ENCODE data around the gene SLC38A5.

Gene SLC38A5

DNA sequence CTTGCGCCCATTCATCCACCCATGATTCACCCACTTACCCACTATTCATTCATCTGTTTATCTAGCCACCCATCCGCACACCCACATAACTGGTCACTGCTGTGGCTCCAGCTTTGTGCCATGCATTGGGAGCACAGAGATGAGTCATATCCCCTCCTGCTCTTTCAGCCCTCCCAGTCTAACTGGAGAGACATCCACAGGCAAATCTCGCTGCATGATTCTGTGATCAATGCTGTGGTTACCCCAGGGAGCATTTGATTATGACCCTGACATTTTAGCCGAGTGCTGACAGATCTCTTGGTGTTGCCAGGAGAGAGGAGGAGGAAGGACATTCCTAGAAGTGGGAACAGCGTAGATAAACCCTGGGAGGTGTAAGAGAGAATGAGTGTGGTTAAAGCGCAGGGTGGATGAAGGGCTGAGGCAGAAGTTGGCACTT lies 28.3 kb upstream of the SLC38A5 start:
- Histone ChIP-seq H3K23ac (ENCODE audit: low read depth, low read length, poor library complexity) (no peak overlapping the region), H3K36me3 (replicated peaks in 1 of 2; ENCODE audit: control insufficient read depth in 2 of 2, insufficient read depth in 2 of 2, low read length in 2 of 2) (no peaks in the 10 kb centered on the region), H3K79me1 (ENCODE audit: low read depth, low read length) (no peaks in the 10 kb centered on the region), H2AFZ (ENCODE audit: low read length) (no peak overlapping the region), H3K4me2 (ENCODE audit: insufficient read depth, low read length, poor library complexity, severe bottlenecking) (no peak overlapping the region), H3K14ac (ENCODE audit: low read length) (no peak overlapping the region), H2BK5ac (ENCODE audit: low read length) (no peak overlapping the region), H2BK12ac (ENCODE audit: low read length) (no peak overlapping the region), H3K4ac (ENCODE audit: low read length) (no peak overlapping the region), H3K18ac (ENCODE audit: low read length) (no peak overlapping the region), H2BK120ac (ENCODE audit: low read depth, low read length) (no peak overlapping the region), H2BK15ac (ENCODE audit: low read length) (no peak overlapping the region), H3K27ac (replicated peaks; ENCODE audit: low read length) (no peak overlapping the region), H3K27me3 (ENCODE audit: control insufficient read depth in 3 of 3, insufficient read depth in 3 of 3, low read depth in 1 of 3, low read length in 3 of 3) (no peaks in the 10 kb centered on the region), H4K8ac (ENCODE audit: low read depth, low read length) (no peak overlapping the region), H3K9me3 (replicated peaks in 1 of 2; ENCODE audit: control insufficient read depth in 2 of 2, insufficient read depth in 1 of 2, low read depth in 1 of 2, low read length in 2 of 2) (no peaks in the 10 kb centered on the region), H3K9ac (ENCODE audit: low read depth, low read length, poor library complexity) (no peak overlapping the region), H3K4me3 (ENCODE audit: low read length in 2 of 2) (no peak overlapping the region), H4K91ac (ENCODE audit: low read depth, low read length, poor library complexity) (no peak overlapping the region), H2AK5ac (ENCODE audit: low read depth, low read length) (no peak overlapping the region), H3K4me1 (ENCODE audit: control insufficient read depth in 2 of 2, insufficient read depth in 1 of 2, low read depth in 1 of 2, low read length in 2 of 2) (no peaks in the 10 kb centered on the region)
- no peak for DNase-seq (ENCODE audit: low spot score)
- no CpG with 5 or more reads among the region's 6 CpGs for WGBS, 2 donors (ENCODE audit: extremely low coverage in 2 of 2, insufficient read length in 2 of 2, insufficient replicate concordance in 1 of 2)

- no peak overlapping the region for H2AK5ac ChIP-seq (ENCODE audit: low read depth, low read length)
- H3K36me3 ChIP-seq (replicated peaks in 1 of 2; ENCODE audit: control insufficient read depth in 2 of 2, insufficient read depth in 2 of 2, low read length in 2 of 2), result no peaks in the 10 kb centered on the region
- no CpG with 5 or more reads among the region's 5 CpGs for WGBS, 2 donors (ENCODE audit: extremely low coverage in 2 of 2, insufficient read length in 2 of 2, insufficient replicate concordance in 1 of 2)
Observed at GRCh38 chrX:48497871-48498270, 27.8 kb upstream of the SLC38A5 start.

GRCh38 chrX:48496660-48497059 lies 26.6 kb upstream of the SLC38A5 start:
- no peak overlapping the region for H3K4me2 ChIP-seq (ENCODE audit: insufficient read depth, low read length, poor library complexity, severe bottlenecking)
- no CpG with 5 or more reads among the region's 4 CpGs for WGBS, 2 donors (ENCODE audit: extremely low coverage in 2 of 2, insufficient read length in 2 of 2, insufficient replicate concordance in 1 of 2)

More at GRCh38 chrX:48497871-48498270, 27.8 kb upstream of the SLC38A5 start:
- H3K9ac ChIP-seq (ENCODE audit: low read depth, low read length, poor library complexity), result no peak overlapping the region
- no peak overlapping the region for H3K27ac ChIP-seq (replicated peaks; ENCODE audit: low read length)
- H3K18ac ChIP-seq (ENCODE audit: low read length), result no peak overlapping the region
- no peak overlapping the region for H3K14ac ChIP-seq (ENCODE audit: low read length)
- H4K8ac ChIP-seq (ENCODE audit: low read depth, low read length), result no peak overlapping the region
- no peak overlapping the region for H2BK120ac ChIP-seq (ENCODE audit: low read depth, low read length)
- no peak overlapping the region for H2BK15ac ChIP-seq (ENCODE audit: low read length)
- H3K4ac ChIP-seq (ENCODE audit: low read length), result no peak overlapping the region
- no peak for DNase-seq (ENCODE audit: low spot score)
- H3K79me1 ChIP-seq (ENCODE audit: low read depth, low read length), result no peaks in the 10 kb centered on the region
- H3K9me3 ChIP-seq (replicated peaks in 1 of 2; ENCODE audit: control insufficient read depth in 2 of 2, insufficient read depth in 1 of 2, low read depth in 1 of 2, low read length in 2 of 2), result no peaks in the 10 kb centered on the region
- no peak overlapping the region for H3K4me3 ChIP-seq (ENCODE audit: low read length in 2 of 2)
- no peak overlapping the region for H4K91ac ChIP-seq (ENCODE audit: low read depth, low read length, poor library complexity)
- no peaks in the 10 kb centered on the region for H3K4me1 ChIP-seq (ENCODE audit: control insufficient read depth in 2 of 2, insufficient read depth in 1 of 2, low read depth in 1 of 2, low read length in 2 of 2)
- H2AFZ ChIP-seq (ENCODE audit: low read length), result no peak overlapping the region
- no peak overlapping the region for H3K4me2 ChIP-seq (ENCODE audit: insufficient read depth, low read length, poor library complexity, severe bottlenecking)
- H2BK5ac ChIP-seq (ENCODE audit: low read length), result no peak overlapping the region
- no peak overlapping the region for H3K23ac ChIP-seq (ENCODE audit: low read depth, low read length, poor library complexity)
- no peak overlapping the region for H2BK12ac ChIP-seq (ENCODE audit: low read length)
- no peaks in the 10 kb centered on the region for H3K27me3 ChIP-seq (ENCODE audit: control insufficient read depth in 3 of 3, insufficient read depth in 3 of 3, low read depth in 1 of 3, low read length in 3 of 3)

GRCh38 chrX:48493890-48494364 lies 23.9 kb upstream of the SLC38A5 start:
- Histone ChIP-seq H3K4me2 (ENCODE audit: insufficient read depth, low read length, poor library complexity, severe bottlenecking) (no peak overlapping the region), H2BK12ac (ENCODE audit: low read length) (no peak overlapping the region), H3K36me3 (replicated peaks in 1 of 2; ENCODE audit: control insufficient read depth in 2 of 2, insufficient read depth in 2 of 2, low read length in 2 of 2) (no peaks in the 10 kb centered on the region), H2BK5ac (ENCODE audit: low read length) (no peak overlapping the region), H3K27ac (replicated peaks; ENCODE audit: low read length) (no peak overlapping the region), H4K91ac (ENCODE audit: low read depth, low read length, poor library complexity) (no peak overlapping the region), H2BK15ac (ENCODE audit: low read length) (no peak overlapping the region), H3K4me1 (ENCODE audit: control insufficient read depth in 2 of 2, insufficient read depth in 1 of 2, low read depth in 1 of 2, low read length in 2 of 2) (no peaks in the 10 kb centered on the region), H3K79me1 (ENCODE audit: low read depth, low read length) (no peaks in the 10 kb centered on the region), H3K18ac (ENCODE audit: low read length) (no peak overlapping the region), H3K9me3 (replicated peaks in 1 of 2; ENCODE audit: control insufficient read depth in 2 of 2, insufficient read depth in 1 of 2, low read depth in 1 of 2, low read length in 2 of 2) (no peaks in the 10 kb centered on the region), H2AFZ (ENCODE audit: low read length) (peak overlapping the region; percentile 72), H3K9ac (ENCODE audit: low read depth, low read length, poor library complexity) (no peak overlapping the region), H3K14ac (ENCODE audit: low read length) (no peak overlapping the region), H4K8ac (ENCODE audit: low read depth, low read length) (no peak overlapping the region), H2AK5ac (ENCODE audit: low read depth, low read length) (no peak overlapping the region), H3K4ac (ENCODE audit: low read length) (no peak overlapping the region), H2BK120ac (ENCODE audit: low read depth, low read length) (no peak overlapping the region), H3K23ac (ENCODE audit: low read depth, low read length, poor library complexity) (no peak overlapping the region), H3K4me3 (ENCODE audit: low read length in 2 of 2) (no peak overlapping the region), H3K27me3 (ENCODE audit: control insufficient read depth in 3 of 3, insufficient read depth in 3 of 3, low read depth in 1 of 3, low read length in 3 of 3) (no peaks in the 10 kb centered on the region)
- DNase-seq (ENCODE audit: low spot score), result peak; percentile 43
- no CpG with 5 or more reads among the region's 10 CpGs for WGBS, 2 donors (ENCODE audit: extremely low coverage in 2 of 2, insufficient read length in 2 of 2, insufficient replicate concordance in 1 of 2)

More at GRCh38 chrX:48496660-48497059, 26.6 kb upstream of the SLC38A5 start:
- no peak overlapping the region for H4K91ac ChIP-seq (ENCODE audit: low read depth, low read length, poor library complexity)
- H3K23ac ChIP-seq (ENCODE audit: low read depth, low read length, poor library complexity), result no peak overlapping the region
- no peak overlapping the region for H2AK5ac ChIP-seq (ENCODE audit: low read depth, low read length)
- H3K18ac ChIP-seq (ENCODE audit: low read length), result no peak overlapping the region
- no peaks in the 10 kb centered on the region for H3K36me3 ChIP-seq (replicated peaks in 1 of 2; ENCODE audit: control insufficient read depth in 2 of 2, insufficient read depth in 2 of 2, low read length in 2 of 2)
- H2AFZ ChIP-seq (ENCODE audit: low read length), result no peak overlapping the region
- no peak overlapping the region for H4K8ac ChIP-seq (ENCODE audit: low read depth, low read length)
- no peak overlapping the region for H3K4me3 ChIP-seq (ENCODE audit: low read length in 2 of 2)
- no peak for DNase-seq (ENCODE audit: low spot score)
- H3K9ac ChIP-seq (ENCODE audit: low read depth, low read length, poor library complexity), result no peak overlapping the region
- H2BK120ac ChIP-seq (ENCODE audit: low read depth, low read length), result no peak overlapping the region
- no peaks in the 10 kb centered on the region for H3K79me1 ChIP-seq (ENCODE audit: low read depth, low read length)
- H3K14ac ChIP-seq (ENCODE audit: low read length), result no peak overlapping the region
- no peak overlapping the region for H3K4ac ChIP-seq (ENCODE audit: low read length)
- H3K4me1 ChIP-seq (ENCODE audit: control insufficient read depth in 2 of 2, insufficient read depth in 1 of 2, low read depth in 1 of 2, low read length in 2 of 2), result no peaks in the 10 kb centered on the region
- no peak overlapping the region for H2BK12ac ChIP-seq (ENCODE audit: low read length)
- no peak overlapping the region for H2BK15ac ChIP-seq (ENCODE audit: low read length)
- no peak overlapping the region for H2BK5ac ChIP-seq (ENCODE audit: low read length)
- H3K27me3 ChIP-seq (ENCODE audit: control insufficient read depth in 3 of 3, insufficient read depth in 3 of 3, low read depth in 1 of 3, low read length in 3 of 3), result no peaks in the 10 kb centered on the region
- no peaks in the 10 kb centered on the region for H3K9me3 ChIP-seq (replicated peaks in 1 of 2; ENCODE audit: control insufficient read depth in 2 of 2, insufficient read depth in 1 of 2, low read depth in 1 of 2, low read length in 2 of 2)
- no peak overlapping the region for H3K27ac ChIP-seq (replicated peaks; ENCODE audit: low read length)

All from neuronal stem cell (in vitro differentiated cells).